BLaER1 treated with 17β-estradiol and CSF1 and Interleukin-3, amounts not matched to agents 10 nM and 100 nM (cell line): Measurements from ENCODE around the gene DTX1.

Source experiments
- H3K27ac ChIP-seq, 11 experiments: shearing (Covaris generic); formaldehyde crosslinking; 2 replicates each; pipeline ENCODE4 v1.8.1; 2022
- H3K27me3 ChIP-seq, 11 experiments: shearing (Covaris generic); formaldehyde crosslinking; 2 replicates each; pipeline ENCODE4 v1.8.1; 2022
- H3K36me3 ChIP-seq, 11 experiments: shearing (Covaris generic); formaldehyde crosslinking; 2 replicates each; pipeline ENCODE4 v1.8.1; 2022
- H3K4me1 ChIP-seq, 10 experiments: shearing (Covaris generic); formaldehyde crosslinking; 2 replicates each; pipeline ENCODE4 v1.8.1; 2022
- H3K4me2 ChIP-seq, 11 experiments: shearing (Covaris generic); formaldehyde crosslinking; 2 replicates each; pipeline ENCODE4 v1.8.1; 2022
- H3K4me3 ChIP-seq, 10 experiments: shearing (Covaris generic); formaldehyde crosslinking; 2 replicates each; pipeline ENCODE4 v1.8.1; 2022
- H3K9ac ChIP-seq, 11 experiments: shearing (Covaris generic); formaldehyde crosslinking; 2 replicates each; pipeline ENCODE4 v1.8.1; 2022
- H3K9me3 ChIP-seq, 11 experiments: shearing (Covaris generic); formaldehyde crosslinking; replicated peaks in 1 of 11; 2 replicates each; pipeline ENCODE4 v1.8.1; 2022
- H4K20me1 ChIP-seq, 11 experiments: shearing (Covaris generic); formaldehyde crosslinking; 2 replicates each; pipeline ENCODE4 v1.8.1; 2022
- Cebpa-rat ChIP-seq, 11 experiments: shearing (Covaris generic); IDR thresholded peaks; 2 replicates each; pipeline ENCODE4 v1.8.1; 2022

The DTX1 gene

GRCh38 chr12:113128802-113129663, 72.5 kb downstream of the DTX1 start:
- TF ChIP-seq Cebpa-rat (IDR thresholded peaks at IDR 0.05), result no peak
- H3K4me3 ChIP-seq, result no peak overlapping the region
- peak overlapping the region in 1 of 11 experiments; percentile 37; a peak in 1 of 22 replicates for H3K27ac ChIP-seq
- H3K27me3 ChIP-seq, result no peaks in the 10 kb centered on the region
- H4K20me1 ChIP-seq, result peaks cover 0 to 35% (median 0%) of the 10 kb centered on the region in 11 experiments; a peak in 5 of 22 replicates
- peak overlapping the region in 7 of 11 experiments; percentile 76 to 97 (median 88); a peak in 14 of 22 replicates for H3K4me2 ChIP-seq
- no peak overlapping the region for H3K9ac ChIP-seq
- peaks cover 13 to 69% (median 57%) of the 10 kb centered on the region in 10 experiments for H3K4me1 ChIP-seq
- H3K36me3 ChIP-seq, result peaks cover 0 to 25% (median 4%) of the 10 kb centered on the region in 11 experiments; a peak in 11 of 22 replicates
- H3K9me3 ChIP-seq, result peaks cover 0 to 5% (median 0%) of the 10 kb centered on the region in 11 experiments; a peak in 2 of 22 replicates

DNA sequence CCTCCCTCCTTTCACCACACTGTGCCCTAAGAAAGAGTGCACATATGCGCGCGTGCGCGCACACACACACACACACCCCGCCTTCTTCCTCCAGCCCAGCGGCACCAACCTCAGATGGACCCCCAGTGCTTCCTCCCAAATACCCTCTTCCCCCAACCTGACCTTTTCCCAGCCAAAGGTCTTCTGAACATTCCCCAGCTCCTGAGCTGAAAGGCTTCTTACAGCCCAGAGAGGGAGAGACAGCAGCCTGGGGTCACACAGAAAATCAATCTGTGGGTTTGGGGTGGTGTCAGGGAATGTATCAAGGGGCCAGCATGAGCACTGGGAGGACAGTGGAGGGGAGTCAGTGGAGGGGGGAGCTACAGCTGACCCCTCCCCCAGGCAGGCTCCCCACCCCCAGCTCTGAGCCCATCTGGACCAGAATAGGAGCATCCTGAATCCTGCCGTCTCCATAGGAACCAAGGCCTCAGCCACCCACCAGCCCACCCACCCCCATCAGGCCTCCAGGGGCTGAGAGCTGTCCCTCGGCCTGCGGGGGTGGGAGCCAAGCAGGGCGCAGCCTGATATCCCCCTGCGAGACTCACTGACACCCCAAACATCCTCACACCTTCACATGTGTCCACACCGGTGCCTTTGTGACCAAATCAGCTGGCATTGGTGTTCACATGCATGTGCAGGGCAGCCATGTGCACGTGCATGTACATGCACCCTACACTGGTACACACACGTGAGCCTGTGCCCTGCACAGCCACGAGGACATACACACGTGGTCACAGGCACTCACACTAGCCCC, 73.3 kb downstream of the DTX1 start:
- H3K4me2 ChIP-seq, result peak overlapping the region; percentile 70 to 97 (median 85)
- peak overlapping the region in 6 of 11 experiments; percentile 31 to 76 (median 53); a peak in 7 of 22 replicates for H3K27ac ChIP-seq

GRCh38 chr12:113130457-113131135, 74.1 kb downstream of the DTX1 start:
- peak overlapping the region; percentile 70 to 97 (median 85) for H3K4me2 ChIP-seq
- peak overlapping the region in 5 of 10 experiments; percentile 14 to 40 (median 21); a peak in 4 of 20 replicates for H3K4me3 ChIP-seq
- peaks cover 0 to 14% (median 0%) of the 10 kb centered on the region in 11 experiments; a peak in 4 of 22 replicates for H3K36me3 ChIP-seq
- no peak for TF ChIP-seq Cebpa-rat (IDR thresholded peaks at IDR 0.05)
- peak overlapping the region in 10 of 11 experiments; percentile 3 to 72 (median 42); a peak in 14 of 22 replicates for H3K9ac ChIP-seq
- H4K20me1 ChIP-seq, result peaks cover 0 to 41% (median 0%) of the 10 kb centered on the region in 11 experiments; a peak in 6 of 22 replicates
- H3K4me1 ChIP-seq, result peaks cover 28 to 84% (median 72%) of the 10 kb centered on the region in 10 experiments
- peaks cover 0 to 11% (median 6%) of the 10 kb centered on the region in 11 experiments; a peak in 8 of 22 replicates for H3K27me3 ChIP-seq
- no peaks in the 10 kb centered on the region for H3K9me3 ChIP-seq
- peak overlapping the region in 10 of 11 experiments; percentile 18 to 76 (median 50); a peak in 16 of 22 replicates for H3K27ac ChIP-seq

More for the DNA sequence above, 73.3 kb downstream of the DTX1 start:
- Histone ChIP-seq H3K9me3 (no peaks in the 10 kb centered on the region), H3K9ac (peak overlapping the region in 3 of 11 experiments; percentile 14 to 43 (median 35); a peak in 2 of 22 replicates), H3K36me3 (peaks cover 0 to 17% (median 0%) of the 10 kb centered on the region in 11 experiments; a peak in 5 of 22 replicates), H4K20me1 (peaks cover 0 to 41% (median 0%) of the 10 kb centered on the region in 11 experiments; a peak in 6 of 22 replicates), H3K27me3 (peaks cover 0 to 4% (median under 1%) of the 10 kb centered on the region in 11 experiments; a peak in 6 of 22 replicates), H3K4me1 (peaks cover 22 to 78% (median 65%) of the 10 kb centered on the region in 10 experiments), H3K4me3 (no peak overlapping the region)
- TF ChIP-seq Cebpa-rat (IDR thresholded peaks at IDR 0.05), result no peak

GRCh38 chr12:113131556-113131955, 75.0 kb downstream of the DTX1 start:
- Histone ChIP-seq H4K20me1 (peaks cover 0 to 41% (median 0%) of the 10 kb centered on the region in 11 experiments; a peak in 6 of 22 replicates), H3K4me1 (peaks cover 36 to 93% (median 82%) of the 10 kb centered on the region in 10 experiments), H3K36me3 (peaks cover 0 to 6% (median 0%) of the 10 kb centered on the region in 11 experiments; a peak in 3 of 22 replicates), H3K27ac (peak overlapping the region in 3 of 11 experiments; percentile 36 to 76 (median 73); a peak in 4 of 22 replicates), H3K9ac (peak overlapping the region in 2 of 11 experiments; percentile 49 to 60; a peak in 2 of 22 replicates), H3K27me3 (peaks cover 0 to 14% (median 6%) of the 10 kb centered on the region in 11 experiments; a peak in 8 of 22 replicates), H3K9me3 (no peaks in the 10 kb centered on the region), H3K4me3 (no peak overlapping the region), H3K4me2 (peak overlapping the region in 8 of 11 experiments; percentile 9 to 97 (median 86); a peak in 12 of 22 replicates)
- TF ChIP-seq Cebpa-rat (IDR thresholded peaks at IDR 0.05), result no peak

- H3K9ac ChIP-seq, result peak overlapping the region in 3 of 11 experiments; percentile 46 to 86 (median 82); a peak in 4 of 22 replicates
- no peak for TF ChIP-seq Cebpa-rat (IDR thresholded peaks at IDR 0.05)
- H3K9me3 ChIP-seq, result no peaks in the 10 kb centered on the region
- peak overlapping the region in 3 of 11 experiments; percentile 4 to 78 (median 76); a peak in 3 of 22 replicates for H3K27ac ChIP-seq
- H4K20me1 ChIP-seq, result peaks cover 0 to 37% (median 0%) of the 10 kb centered on the region in 11 experiments; a peak in 6 of 22 replicates
- H3K4me2 ChIP-seq, result peak overlapping the region in 9 of 11 experiments; percentile 95 to 98 (median 97); a peak in 19 of 22 replicates
- peaks cover 0 to 14% (median 6%) of the 10 kb centered on the region in 11 experiments; a peak in 8 of 22 replicates for H3K27me3 ChIP-seq
- H3K4me3 ChIP-seq, result peak overlapping the region in 2 of 10 experiments; percentile 71 to 73; a peak in 3 of 20 replicates
- peaks cover 51 to 98% (median 92%) of the 10 kb centered on the region in 10 experiments for H3K4me1 ChIP-seq
- H3K36me3 ChIP-seq, result no peaks in the 10 kb centered on the region
Observed at GRCh38 chr12:113133036-113133435, 76.5 kb downstream of the DTX1 start.

DNA sequence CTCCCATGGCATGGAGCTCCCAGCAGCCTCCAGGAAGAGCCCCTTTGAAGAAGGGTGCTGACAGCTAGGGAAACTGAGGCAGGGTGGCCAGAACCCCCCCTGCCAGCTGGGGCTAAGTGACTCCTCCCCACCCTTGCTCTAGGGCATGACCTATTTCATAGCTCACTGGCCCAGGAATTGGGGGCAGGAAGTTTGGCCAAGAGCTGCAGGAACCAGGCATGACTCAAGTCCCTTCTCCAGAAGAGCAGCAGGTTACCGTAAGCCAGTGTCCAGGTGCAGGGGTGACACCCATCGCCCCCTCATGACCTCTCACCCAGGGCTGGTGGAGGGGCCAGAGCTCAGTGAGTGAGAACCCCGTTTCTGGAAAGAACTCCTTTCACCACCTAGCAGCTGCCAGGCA, 77.1 kb downstream of the DTX1 start:
- peak overlapping the region; percentile 95 to 99 (median 97) for H3K4me2 ChIP-seq
- peak overlapping the region in 3 of 11 experiments; percentile 4 to 78 (median 76); a peak in 3 of 22 replicates for H3K27ac ChIP-seq
- peaks cover 0 to 14% (median 6%) of the 10 kb centered on the region in 11 experiments; a peak in 8 of 22 replicates for H3K27me3 ChIP-seq
- H3K9me3 ChIP-seq, result no peaks in the 10 kb centered on the region
- no peaks in the 10 kb centered on the region for H3K36me3 ChIP-seq
- H3K4me3 ChIP-seq, result peak overlapping the region in 3 of 10 experiments; percentile 64 to 73 (median 71); a peak in 5 of 20 replicates
- H3K4me1 ChIP-seq, result peaks cover 51 to 98% (median 90%) of the 10 kb centered on the region in 10 experiments
- H4K20me1 ChIP-seq, result peaks cover 0 to 37% (median 0%) of the 10 kb centered on the region in 11 experiments; a peak in 6 of 22 replicates
- no peak for TF ChIP-seq Cebpa-rat (IDR thresholded peaks at IDR 0.05)
- peak overlapping the region in 4 of 11 experiments; percentile 7 to 86 (median 81); a peak in 7 of 22 replicates for H3K9ac ChIP-seq

- Histone ChIP-seq H3K4me1 (peaks cover 51 to 98% (median 86%) of the 10 kb centered on the region in 10 experiments), H3K27ac (peak overlapping the region in 3 of 11 experiments; percentile 65 to 78 (median 76); a peak in 3 of 22 replicates), H3K9ac (peak overlapping the region in 6 of 11 experiments; percentile 7 to 86 (median 77); a peak in 9 of 22 replicates), H4K20me1 (peaks cover 0 to 34% (median 0%) of the 10 kb centered on the region in 11 experiments; a peak in 6 of 22 replicates), H3K4me3 (peak overlapping the region in 7 of 10 experiments; percentile 50 to 73 (median 56); a peak in 12 of 20 replicates), H3K36me3 (no peaks in the 10 kb centered on the region), H3K4me2 (peak overlapping the region; percentile 95 to 99 (median 97)), H3K27me3 (peaks cover 0 to 14% (median 6%) of the 10 kb centered on the region in 11 experiments; a peak in 8 of 22 replicates), H3K9me3 (no peaks in the 10 kb centered on the region)
- no peak for TF ChIP-seq Cebpa-rat (IDR thresholded peaks at IDR 0.05)
Observed at GRCh38 chr12:113134071-113134470, 77.5 kb downstream of the DTX1 start.
